Stimulated activated naive CD8-positive, alpha-beta T cell treated with anti-CD3 and anti-CD28 coated beads, Interleukin-15, Interleukin-2, amounts not matched to agents 100 U/mL and 50 U/mL, for 24 hours (primary cell): ENCODE measurements around the gene CA12.
A peak's percentile ranks its signal among the peaks of the same experiment; 100 is the strongest.

Source experiments
- ATAC-seq: fragments of 150-1000 bp; cut with Tn5 transposase; one replicate; pipeline ENCODE4 v1.10.0; 2021
- DNase-seq: peaks from one replicate; pipeline ENCODE4 v3.0.0; 2021

CA12 gene

GRCh38 chr15:63401714-63402497, 20.3 kb upstream of the CA12 start:
- ATAC-seq = no peak
- no peak for DNase-seq

DNA sequence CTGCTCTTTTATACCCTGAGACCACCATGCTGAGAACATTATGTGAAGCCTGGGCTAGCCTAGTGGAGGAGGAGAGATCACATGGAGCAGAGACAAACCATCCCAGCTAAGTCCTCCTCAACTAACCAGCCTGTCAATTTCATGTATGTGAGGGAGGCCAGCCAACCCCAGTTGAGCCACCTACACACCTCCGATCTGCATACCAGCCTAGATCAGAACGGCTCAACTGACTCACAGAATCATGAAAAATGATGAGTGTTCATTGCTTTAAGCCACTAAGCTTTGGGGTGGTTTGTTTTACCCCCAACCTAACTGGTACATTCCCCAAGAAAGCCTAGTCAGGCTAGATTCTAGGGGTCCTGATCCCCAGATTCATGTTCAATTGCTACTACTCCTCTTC, 19.4 kb upstream of the CA12 start:
- ATAC-seq = peak; percentile 91
- peak; percentile 34 for DNase-seq

GRCh38 chr15:63398456-63398855, 16.8 kb upstream of the CA12 start:
- ATAC-seq (no peak), DNase-seq (no peak)

DNA sequence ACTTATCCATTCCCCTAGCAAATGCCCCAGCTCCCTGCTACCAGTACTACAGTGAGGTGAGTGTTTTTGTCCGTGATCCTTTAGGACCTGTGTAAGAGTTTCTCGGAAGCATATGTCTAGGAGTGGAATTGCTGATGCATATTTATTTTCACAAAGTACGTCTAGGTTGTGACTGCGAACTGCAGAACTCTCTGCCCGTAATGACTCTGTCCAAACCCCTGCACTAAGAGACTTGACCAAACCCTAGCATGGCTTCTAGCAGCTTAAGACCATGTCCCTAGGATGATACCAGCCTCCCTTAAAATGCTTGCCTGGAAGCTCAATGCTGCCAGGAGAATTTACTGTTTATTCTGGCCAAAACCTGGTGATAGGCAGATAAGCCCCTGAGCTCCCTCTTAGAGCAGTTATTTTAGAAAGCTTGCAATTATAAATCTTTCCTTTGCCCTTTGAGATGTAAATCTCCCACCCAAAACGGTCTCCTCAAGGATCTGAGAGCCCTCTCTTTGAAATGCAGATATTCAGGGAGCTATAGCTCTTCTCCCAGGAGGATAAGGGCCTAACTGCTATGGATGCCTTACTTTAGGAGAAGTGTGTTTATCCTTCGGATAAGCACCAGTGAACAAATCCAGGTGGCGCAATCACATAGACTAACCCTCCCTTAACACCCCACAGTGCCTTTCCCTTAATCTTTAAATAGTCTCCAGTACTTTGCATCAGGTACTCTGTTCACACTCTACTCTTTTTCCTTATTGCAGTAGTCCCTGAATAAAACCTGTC, 14.7 kb upstream of the CA12 start:
- ATAC-seq (no peak), DNase-seq (no peak)

DNA sequence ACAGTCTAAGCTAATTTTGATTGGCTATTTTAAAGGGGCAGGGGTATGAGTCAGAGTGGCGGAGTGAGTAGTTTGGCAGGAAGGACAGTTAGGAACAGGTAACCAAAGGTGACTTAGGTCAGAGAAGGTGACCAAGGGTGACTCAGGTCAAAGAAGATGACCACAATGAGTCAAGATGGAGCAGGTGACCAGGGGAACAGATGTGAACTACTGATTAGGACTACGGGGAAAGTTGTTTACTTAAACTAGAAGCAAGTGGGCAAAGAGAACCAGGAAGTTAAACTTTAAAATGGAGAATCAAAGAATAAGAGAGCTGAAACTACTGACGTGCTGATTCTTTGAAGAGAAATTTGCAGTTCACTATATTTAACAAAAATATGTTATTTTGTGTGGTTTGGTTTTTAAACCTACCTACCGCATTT, 14.1 kb upstream of the CA12 start:
- DNase-seq = no peak
- no peak for ATAC-seq

DNA sequence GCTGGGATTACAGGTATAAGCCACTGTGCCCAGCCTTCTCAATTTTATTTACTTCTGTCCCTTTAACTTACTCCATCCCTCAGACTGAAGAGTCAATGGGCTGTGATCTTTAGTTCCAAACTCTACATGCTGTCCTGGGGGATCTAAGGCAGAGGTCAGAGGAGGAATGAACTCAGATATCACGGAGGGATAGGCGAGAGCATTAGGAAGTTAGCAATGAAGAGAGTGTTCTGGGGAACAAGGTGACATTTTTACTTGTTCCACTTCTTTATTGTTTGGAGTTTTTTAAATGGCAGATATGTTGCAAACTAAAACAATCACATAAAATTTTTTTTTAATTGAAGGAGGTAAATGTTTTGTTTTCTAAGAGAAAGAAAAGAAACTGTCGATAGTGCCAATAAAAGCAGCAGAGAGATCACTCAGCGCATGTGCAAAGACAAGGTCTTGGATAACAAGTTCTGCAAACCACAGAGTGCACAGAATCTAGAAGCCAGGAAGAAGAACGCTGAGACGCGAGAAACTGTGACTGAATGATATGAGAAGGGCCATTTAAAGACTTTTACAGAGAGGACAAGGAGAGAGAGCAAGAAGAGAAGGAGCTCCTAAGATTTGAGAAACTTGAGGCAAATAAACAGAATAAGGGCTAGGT, 10.8 kb upstream of the CA12 start:
- DNase-seq (no peak), ATAC-seq (no peak)

DNA sequence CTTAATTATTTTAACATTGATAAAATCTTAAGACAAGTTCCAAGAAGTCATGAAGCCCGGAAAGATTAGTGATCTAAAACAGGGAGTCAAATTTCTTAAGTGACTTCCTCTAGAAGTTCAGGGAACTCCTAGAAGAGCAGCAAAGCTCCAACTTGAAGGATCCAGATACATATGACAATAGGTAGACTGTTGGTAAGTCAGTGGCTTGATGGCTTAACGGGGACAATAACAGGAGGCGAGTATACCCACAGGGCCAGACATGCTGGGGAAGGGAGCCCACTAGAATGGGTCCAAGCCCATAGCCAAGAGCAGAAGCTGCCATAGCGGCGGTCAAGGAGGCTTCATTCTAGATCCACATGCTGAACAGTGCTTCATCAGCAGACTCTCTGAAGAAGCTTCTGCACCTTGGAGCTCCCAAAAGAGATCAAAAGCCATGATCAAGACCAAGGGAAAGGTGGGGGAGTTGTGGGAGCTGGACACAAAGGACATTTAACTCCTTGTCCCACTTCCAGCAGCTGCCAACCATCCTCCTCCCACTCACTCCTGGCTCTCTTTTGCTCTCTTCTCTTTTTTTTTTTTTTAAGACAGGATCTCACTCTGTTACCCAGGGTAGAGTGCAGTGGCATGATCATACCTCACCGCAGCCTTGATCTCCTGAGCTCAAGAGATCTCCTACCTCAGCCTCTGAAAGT, 10.2 kb upstream of the CA12 start:
- ATAC-seq = no peak

DNA sequence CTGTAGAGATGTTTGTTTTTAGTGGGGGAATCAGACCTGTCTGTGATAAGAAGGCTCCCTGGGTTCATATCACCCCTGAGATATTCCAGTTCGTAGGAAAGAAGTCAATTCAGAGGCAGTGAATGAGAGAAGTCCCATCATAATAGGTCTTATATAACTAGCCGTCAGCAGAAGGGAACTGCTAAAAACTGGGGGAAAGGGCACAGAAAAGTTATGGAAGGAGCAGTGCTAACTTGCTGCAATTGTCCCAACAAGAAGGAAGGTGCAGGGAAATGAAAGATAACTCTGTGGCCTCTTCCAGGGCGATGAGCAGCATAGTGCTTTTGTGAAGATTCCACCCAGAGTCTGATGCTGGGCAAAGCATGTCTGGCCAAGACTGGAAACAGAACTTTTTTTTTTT, 9.0 kb upstream of the CA12 start:
- no peak for DNase-seq
- ATAC-seq = no peak

More for the DNA sequence above, 10.2 kb upstream of the CA12 start:
- no peak for DNase-seq

DNA sequence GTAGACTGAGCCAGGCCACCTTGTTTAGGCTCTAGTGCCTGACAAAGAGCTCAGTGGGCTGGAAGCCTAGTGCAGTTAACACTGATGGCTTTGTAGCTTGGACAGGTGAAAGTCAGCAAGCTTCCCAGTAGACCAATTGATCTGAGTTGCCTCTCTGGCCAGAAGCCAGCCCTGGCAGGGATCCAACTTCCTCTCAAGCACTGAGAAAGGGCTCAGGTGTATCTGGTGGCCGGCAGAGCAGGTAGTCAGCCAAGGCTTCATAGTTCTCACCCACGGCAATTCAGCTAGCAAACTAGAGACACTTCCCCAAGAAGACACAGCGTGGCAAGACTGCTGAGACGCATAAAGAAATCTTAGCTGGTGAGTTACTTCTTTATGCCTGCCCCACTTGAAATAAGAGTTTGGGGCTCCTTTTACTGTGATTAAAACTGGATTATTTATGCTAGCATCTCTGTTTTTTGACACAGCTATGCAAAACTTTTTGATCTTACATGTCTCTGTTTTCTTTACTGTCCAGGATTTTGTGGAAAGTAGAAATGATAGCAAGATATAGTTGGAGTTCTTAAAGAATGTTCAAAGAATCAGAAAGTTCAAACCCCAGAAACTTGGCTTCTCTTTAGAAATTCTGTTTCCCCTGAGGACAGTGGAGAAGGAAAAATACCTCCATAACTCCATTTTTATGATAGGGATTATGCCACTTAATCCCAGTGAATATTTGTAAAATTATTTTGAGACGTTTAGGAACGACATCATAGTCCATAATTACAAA, 8.4 kb upstream of the CA12 start:
- ATAC-seq (no peak), DNase-seq (no peak)

- no peak for ATAC-seq
Measured at GRCh38 chr15:63388511-63388910, 6.9 kb upstream of the CA12 start.

DNA sequence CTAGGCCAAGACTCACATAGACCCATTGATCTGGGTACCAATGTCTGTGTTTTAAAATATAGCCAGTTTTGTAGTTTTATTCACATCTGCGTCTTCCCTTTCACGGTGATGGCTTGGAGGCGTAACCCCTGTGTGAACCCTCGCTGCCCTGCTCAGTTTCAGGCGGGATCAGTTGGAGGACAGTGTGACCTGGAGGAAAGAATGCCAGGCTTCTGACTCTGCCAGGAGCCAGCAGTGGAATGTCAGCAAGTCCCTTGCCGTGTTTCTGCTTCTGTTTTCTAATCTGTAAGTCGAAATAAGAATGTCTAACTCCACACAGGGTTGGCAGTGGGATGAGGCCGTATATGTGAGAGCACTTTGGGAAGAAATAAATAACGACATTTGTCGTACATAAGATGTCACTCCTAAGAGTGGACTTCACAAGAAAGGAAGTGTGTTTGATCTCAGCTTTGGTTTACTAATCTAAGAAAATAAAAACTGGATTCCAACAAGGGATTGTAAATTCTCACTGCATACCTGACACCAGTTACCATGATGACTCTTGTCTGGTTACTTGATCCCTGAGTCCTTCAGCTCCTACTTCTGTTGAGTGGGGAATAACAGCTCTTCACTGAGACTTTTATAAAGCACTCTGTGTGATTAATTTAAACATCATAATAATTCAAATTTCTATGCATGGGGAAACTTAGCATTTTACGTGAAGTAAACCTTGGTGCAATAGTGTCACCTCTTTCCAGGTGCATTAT, 6.3 kb upstream of the CA12 start:
- ATAC-seq = no peak
- no peak for DNase-seq

More at GRCh38 chr15:63388511-63388910, 6.9 kb upstream of the CA12 start:
- DNase-seq = no peak

DNA sequence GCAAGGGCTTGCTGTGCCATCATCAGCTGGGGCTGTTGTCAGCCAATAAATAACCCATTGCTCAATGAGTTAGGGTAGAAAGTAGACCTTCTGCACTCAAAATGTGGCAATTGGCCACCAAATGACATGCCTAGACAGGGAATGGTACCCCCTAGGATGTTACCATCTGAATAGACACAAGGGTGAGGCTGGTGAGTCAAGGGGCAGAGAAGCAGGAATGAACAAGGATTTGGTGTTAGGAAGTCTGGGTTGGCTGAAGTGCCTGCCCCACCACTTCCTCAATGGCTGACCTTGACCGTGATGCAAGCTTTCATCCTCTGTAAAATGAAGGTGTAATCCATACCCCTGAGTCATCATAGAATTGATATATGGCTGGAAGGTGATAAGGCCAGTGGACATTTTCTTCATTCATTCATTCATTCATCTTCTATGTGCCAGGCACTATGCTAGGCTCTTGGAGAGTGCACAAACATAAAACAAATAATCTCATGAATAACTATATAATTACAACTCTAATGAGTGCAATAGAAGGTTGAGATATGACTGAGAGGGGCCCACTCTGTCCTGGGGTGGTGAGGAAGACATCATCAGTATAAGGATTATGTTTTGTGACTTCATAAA, 4.4 kb upstream of the CA12 start:
- no peak for ATAC-seq

GRCh38 chr15:63384906-63385305, 3.3 kb upstream of the CA12 start:
- no peak for DNase-seq

More for the DNA sequence above, 4.4 kb upstream of the CA12 start:
- DNase-seq = no peak

GRCh38 chr15:63382966-63383710, 1.5 kb upstream of the CA12 start:
- DNase-seq (no peak), ATAC-seq (no peak)

More at GRCh38 chr15:63384906-63385305, 3.3 kb upstream of the CA12 start:
- no peak for ATAC-seq

GRCh38 chr15:63380808-63381282, 801 bp downstream of the CA12 start:
- ATAC-seq (no peak), DNase-seq (no peak)

DNA sequence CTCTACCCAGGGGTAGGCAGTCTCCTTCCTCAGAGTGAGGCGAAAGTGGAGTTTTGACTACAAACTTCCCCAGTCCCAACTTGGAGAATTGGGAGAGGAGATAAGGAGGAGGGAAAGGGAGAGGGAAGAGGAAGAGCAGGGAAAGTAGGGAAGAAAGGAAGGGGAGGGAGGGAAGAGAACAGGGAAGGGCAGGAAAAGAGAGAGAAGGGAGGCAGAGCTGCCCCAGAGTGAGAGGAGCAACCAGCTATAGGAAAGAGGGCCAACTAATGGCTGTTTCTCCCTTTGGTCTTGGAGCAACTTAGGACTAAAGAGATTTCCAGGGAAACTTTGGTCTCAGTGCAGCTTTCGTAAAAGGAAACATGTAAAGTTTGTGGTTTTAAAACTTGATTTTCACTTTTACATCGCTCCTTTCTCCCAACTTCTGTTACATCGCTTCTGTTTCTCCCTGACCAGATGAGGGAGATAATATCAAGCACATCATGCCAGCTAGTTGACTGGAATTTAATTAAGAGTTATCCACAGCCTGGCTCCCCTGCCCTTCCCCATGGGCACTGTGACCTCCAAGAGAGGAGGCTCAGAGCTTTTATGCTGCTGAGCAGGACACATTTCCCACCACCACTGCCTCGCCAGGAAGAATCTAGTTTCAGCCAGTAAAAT, 1.4 kb downstream of the CA12 start:
- DNase-seq (no peak), ATAC-seq (no peak)

GRCh38 chr15:63379492-63380150, 2.0 kb downstream of the CA12 start:
- ATAC-seq (no peak), DNase-seq (no peak)

DNA sequence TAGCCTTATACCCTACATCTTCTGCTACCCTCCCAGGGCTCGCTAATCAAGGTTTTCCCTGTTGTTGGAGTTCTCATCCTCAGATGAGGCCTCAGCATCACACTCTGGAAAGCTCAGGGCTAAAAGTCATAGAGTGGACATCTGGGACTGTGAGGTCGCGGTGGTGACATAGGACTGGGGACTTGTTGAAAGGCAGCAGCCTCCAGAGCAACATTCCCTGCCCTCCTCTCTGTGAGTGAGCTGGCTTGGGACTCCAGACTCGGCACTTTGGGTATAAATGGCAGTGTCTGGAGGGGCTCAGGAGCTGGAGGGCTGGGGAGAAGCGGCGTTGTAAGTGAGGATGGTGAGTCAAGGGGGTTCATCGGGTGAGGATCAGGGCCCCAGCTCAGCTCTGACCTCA, 2.7 kb downstream of the CA12 start:
- DNase-seq (no peak), ATAC-seq (no peak)
